Stomach (tissue), 9 donors: ENCODE results near the gene GRB10. TPM values are rescaled to one million over a fixed set of nuclear protein-coding genes. Genes with fewer than 3 reads are reported as not detected.

Source experiments
- DNase-seq, 2 donors: peaks; one replicate each; pipeline versions ENCODE4 v3.0.0 to v3.0.0-alpha.2; 2013 to 2019
- H3K27ac ChIP-seq, 5 donors: fragments of 200-600 bp in 4 of 5; sonication (generic) in 4 of 5; one replicate each; pipeline ENCODE4 v1.5.1; 2013 to 2019; ENCODE audit warnings: mild to moderate bottlenecking in 1 of 5, moderate library complexity in 1 of 5
- H3K27me3 ChIP-seq, 3 donors: fragments of 200-600 bp; sonication (generic); one replicate each; pipeline ENCODE4 v1.5.1; 2017 to 2019; ENCODE audit warnings: mixed run types in 1 of 3
- H3K36me3 ChIP-seq, 4 donors: fragments of 200-600 bp; sonication (generic); 1 replicate in 3 of 4; 2 replicates in 1 of 4; pipeline ENCODE4 v1.5.1; 2016 to 2019
- H3K4me1 ChIP-seq, 4 donors: fragments of 200-600 bp; sonication (generic); one replicate each; pipeline ENCODE4 v1.5.1; 2016 to 2019
- H3K4me3 ChIP-seq, 4 donors: fragments of 200-600 bp; sonication (generic) in 3 of 4; one replicate each; pipeline ENCODE4 v1.5.1; 2016 to 2019; ENCODE audit warnings: mild to moderate bottlenecking in 1 of 4
- H3K9me3 ChIP-seq, 4 donors: fragments of 200-600 bp; sonication (generic); one replicate each; pipeline ENCODE4 v1.5.1; 2016 to 2019
- CTCF ChIP-seq, 7 experiments: fragments of 450-650 bp in 4 of 7; fragments of 200-600 bp in 3 of 7; sonication (generic) in 3 of 7; IDR thresholded peaks; one replicate each; pipeline ENCODE4 v1.5.1; 2016 to 2019; ENCODE audit warnings: antibody characterized with exemption in 7 of 7, control low read depth in 2 of 7, mild to moderate bottlenecking in 1 of 7
- EP300 ChIP-seq: sonication (generic); formaldehyde crosslinking; IDR thresholded peaks from one replicate; pipeline ENCODE4 v1.6.1; 2017; ENCODE audit warnings: antibody characterized with exemption
- POLR2A ChIP-seq, 4 donors: fragments of 450-650 bp; IDR thresholded peaks; one replicate each; pipeline ENCODE4 v1.6.1; 2016; ENCODE audit warnings: antibody characterized with exemption in 4 of 4, control low read depth in 2 of 4, mild to moderate bottlenecking in 1 of 4, moderate library complexity in 1 of 4
- POLR2AphosphoS5 ChIP-seq, 3 donors: sonication (generic); formaldehyde crosslinking; IDR thresholded peaks; one replicate each; pipeline ENCODE4 v1.6.1; 2016; ENCODE audit warnings: antibody characterized with exemption in 3 of 3
- WGBS, 5 donors: extraction: QIAGEN DNeasy Blood & Tissue Kit in 3 of 5; methylation state at CpG; one replicate each; pipeline versions ENCODE4 v1.1.5 to v1.1.7; 2013 to 2018; 5-methylcytosine and 5-hydroxymethylcytosine counted together
- intact Hi-C: fragments of 100-400 bp; cut with DNase I; formaldehyde crosslinking; loops from one replicate; pipeline ENCODE4 v1.15.1; 2023; ENCODE audit warnings: low total_unique reads
- polyA plus RNA-seq, 3 donors: library from polyadenylated mRNA; stranded (reverse); fragments of 200-250 nt; gene quantifications; one replicate each; pipeline ENCODE4 v1.2.3, GENCODE V29; 2013
- total RNA-seq, 5 donors: library from RNA; depleted of rRNA; stranded (reverse); fragments of >200 nt; gene quantifications; one replicate each; pipeline versions ENCODE4 v1.1.0 to v1.2.3, GENCODE V29; 2014 to 2016
- donor health status: healthy with polysubstance abuse.
- donor health status: Bipolar disorder and iron deficiency.
- donor health status: healthy.

GRB10 gene
- total and polyA plus RNA-seq, 8 donors: 10.2 to 84.9 (median 49.6) TPM

DNA sequence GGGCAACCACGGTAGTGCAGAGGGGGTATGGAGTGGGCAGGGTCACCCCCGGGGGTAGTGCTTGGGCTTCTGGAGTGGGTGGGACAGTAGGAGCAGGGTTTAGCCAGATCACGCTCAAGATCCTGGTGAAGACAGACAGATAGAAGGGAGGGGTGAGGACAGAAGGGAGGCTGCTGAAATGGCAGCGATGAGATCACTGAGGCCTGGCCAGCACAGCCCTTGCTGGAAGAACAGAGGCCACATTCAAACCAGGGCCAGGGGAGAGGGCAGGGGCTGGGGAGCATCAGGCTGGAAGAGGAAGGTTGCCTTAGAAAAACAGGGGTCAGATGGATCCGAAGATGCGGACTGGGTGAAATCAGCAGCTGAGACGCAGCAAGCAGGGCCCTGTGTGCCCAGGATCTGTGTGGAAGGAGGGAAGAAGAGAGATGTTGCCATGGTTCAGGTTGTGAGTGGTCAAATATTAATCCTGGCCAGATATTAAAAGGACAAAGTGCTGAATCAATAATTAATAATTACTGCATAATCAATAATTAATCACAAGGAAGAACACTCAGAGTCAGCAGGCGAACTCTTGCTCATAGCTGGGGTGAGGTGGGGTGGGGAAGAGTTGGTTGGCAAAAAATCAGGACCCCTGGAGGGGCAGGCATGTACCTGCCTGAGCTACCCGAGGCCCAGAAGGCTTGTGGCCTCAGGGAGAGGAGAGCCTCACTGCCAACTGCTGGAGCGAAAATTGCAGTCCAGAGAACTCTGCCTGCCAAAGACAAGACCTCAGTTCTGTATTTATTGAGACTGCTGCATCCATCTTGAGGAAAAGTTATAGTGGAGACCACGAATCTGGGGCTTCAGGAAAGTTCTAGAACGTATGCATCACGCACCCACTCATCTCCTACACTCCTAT is 105.7 kb downstream of the GRB10 start:
- H3K36me3 ChIP-seq: peaks cover 11 to 26% (median 24%) of the 10 kb centered on the region in 4 donors
- no peaks in the 10 kb centered on the region for H3K9me3 ChIP-seq
- peaks cover 6 to 68% (median 38%) of the 10 kb centered on the region in 4 donors for H3K4me1 ChIP-seq
- TF ChIP-seq POLR2AphosphoS5 (IDR thresholded peaks at IDR 0.05) (no peak), CTCF (IDR thresholded peaks at IDR 0.05) (no peak), EP300 (no peak), POLR2A (IDR thresholded peaks at IDR 0.05) (no peak)
- H3K27me3 ChIP-seq: no peaks in the 10 kb centered on the region
- DNase-seq: no peak
- WGBS, 5 donors: 64 to 76% (median 68%) methylated on average over 13 of the region's 13 CpGs
- peak overlapping the region in 1 of 5 donors; percentile 29 for H3K27ac ChIP-seq
- no peak overlapping the region for H3K4me3 ChIP-seq
- intact Hi-C loops: loop anchor here (10.0 kb wide), 1 partner anchor 212 kb away; no protein-coding TSS in a partner anchor

GRCh38 chr7:50676079-50676478 is 106.6 kb downstream of the GRB10 start:
- Histone ChIP-seq H3K4me1 (peaks cover 0 to 59% (median 33%) of the 10 kb centered on the region in 4 donors), H3K9me3 (no peaks in the 10 kb centered on the region), H3K27me3 (no peaks in the 10 kb centered on the region), H3K27ac (no peak overlapping the region), H3K4me3 (no peak overlapping the region), H3K36me3 (peaks cover 11 to 31% (median 27%) of the 10 kb centered on the region in 4 donors)
- WGBS, 5 donors: 70 to 85% (median 72%) methylated on average over 5 of the region's 5 CpGs
- TF ChIP-seq POLR2A (IDR thresholded peaks at IDR 0.05): no peak
- TF ChIP-seq CTCF (IDR thresholded peaks at IDR 0.05): no peak
- TF ChIP-seq POLR2AphosphoS5 (IDR thresholded peaks at IDR 0.05): no peak
- TF ChIP-seq EP300: no peak
- intact Hi-C loops: loop anchor here (10.0 kb wide), 1 partner anchor 211 kb away; no protein-coding TSS in a partner anchor
- no peak for DNase-seq

GRCh38 chr7:50674896-50675835 is 107.5 kb downstream of the GRB10 start:
- H3K27ac ChIP-seq: no peak overlapping the region
- DNase-seq: no peak
- no peak for TF ChIP-seq POLR2A (IDR thresholded peaks at IDR 0.05)
- TF ChIP-seq POLR2AphosphoS5 (IDR thresholded peaks at IDR 0.05): no peak
- no peak for TF ChIP-seq CTCF (IDR thresholded peaks at IDR 0.05)
- TF ChIP-seq EP300: no peak
- intact Hi-C loops: loop anchor here (10.0 kb wide), 1 partner anchor 210 kb away; no protein-coding TSS in a partner anchor
- peaks cover 0 to 50% (median 30%) of the 10 kb centered on the region in 4 donors for H3K4me1 ChIP-seq
- H3K4me3 ChIP-seq: no peak overlapping the region
- H3K9me3 ChIP-seq: no peaks in the 10 kb centered on the region
- 86 to 93% (median 88%) methylated on average over 11 of the region's 11 CpGs for WGBS, 5 donors
- no peaks in the 10 kb centered on the region for H3K27me3 ChIP-seq
- H3K36me3 ChIP-seq: peaks cover 11 to 31% (median 28%) of the 10 kb centered on the region in 4 donors

DNA sequence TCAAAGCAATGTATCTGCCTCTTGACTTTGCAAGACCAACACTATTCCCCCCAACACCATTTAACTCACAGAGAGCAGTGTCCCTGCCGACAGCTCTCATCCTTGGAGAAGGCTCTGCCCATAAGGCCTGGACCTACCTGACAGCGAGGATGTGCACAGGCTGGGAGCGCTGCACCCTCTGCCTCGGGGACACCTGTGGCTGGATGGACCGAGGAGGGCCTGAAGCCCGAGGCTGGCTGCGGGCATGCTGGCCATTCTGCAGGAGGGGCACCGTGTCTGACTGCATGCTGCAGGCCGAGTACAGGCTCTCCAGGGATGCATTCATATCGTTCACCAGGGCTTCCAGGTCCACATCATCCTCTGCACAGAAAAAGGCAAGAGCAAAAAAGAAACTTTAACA is 108.4 kb downstream of the GRB10 start:
- intact Hi-C loops: loop anchor here (10.0 kb wide), 1 partner anchor 209 kb away; no protein-coding TSS in a partner anchor
- no peak for DNase-seq
- TF ChIP-seq EP300 (no peak), CTCF (IDR thresholded peaks at IDR 0.05) (no peak), POLR2A (IDR thresholded peaks at IDR 0.05) (no peak), POLR2AphosphoS5 (IDR thresholded peaks at IDR 0.05) (no peak)
- Histone ChIP-seq H3K4me3 (no peak overlapping the region), H3K4me1 (peaks cover 0 to 41% (median 27%) of the 10 kb centered on the region in 4 donors), H3K27me3 (no peaks in the 10 kb centered on the region), H3K36me3 (peaks cover 11 to 39% (median 35%) of the 10 kb centered on the region in 4 donors), H3K9me3 (no peaks in the 10 kb centered on the region), H3K27ac (no peak overlapping the region)
- 87 to 92% (median 88%) methylated on average over 10 of the region's 10 CpGs for WGBS, 5 donors
